RWPE1 (cell line): Measurements from ENCODE around the gene DPEP3.
"Not testable (repeated sequence)": the region's sequence is repeated elsewhere in the genome, so short reads cannot be mapped to it uniquely, and the experiment has no call there.

Source experiments
- CTCF ChIA-PET: fragments of 350-600 bp; sonication (Branson Sonifier 250); formaldehyde crosslinking; extraction: SDS; loops from one replicate; lab custom pipeline; 2021; lab: Yijun Ruan, JAX
- POLR2A ChIA-PET: fragments of 400-600 bp; formaldehyde crosslinking; extraction: SDS; loops from one replicate; lab custom pipeline; 2020; ENCODE audit warnings: antibody characterized with exemption; ENCODE audit not compliant: low non-redundant PET; lab: Yijun Ruan, JAX
- DNase-seq: peaks from one replicate; pipeline ENCODE4 v3.0.0; 2012; ENCODE audit warnings: low spot score
- H3K27ac ChIP-seq: fragments of 450-650 bp; 2 replicates; pipeline ENCODE4 v1.5.1; 2017
- TF ChIP-seq, protein P1 (sequence below): fragments of 450-650 bp; conservative IDR thresholded peaks from 2 replicates; pipeline ENCODE4 v1.5.1; 2017; ENCODE audit warnings: low read depth, mild to moderate bottlenecking

The DPEP3 gene

DNA sequence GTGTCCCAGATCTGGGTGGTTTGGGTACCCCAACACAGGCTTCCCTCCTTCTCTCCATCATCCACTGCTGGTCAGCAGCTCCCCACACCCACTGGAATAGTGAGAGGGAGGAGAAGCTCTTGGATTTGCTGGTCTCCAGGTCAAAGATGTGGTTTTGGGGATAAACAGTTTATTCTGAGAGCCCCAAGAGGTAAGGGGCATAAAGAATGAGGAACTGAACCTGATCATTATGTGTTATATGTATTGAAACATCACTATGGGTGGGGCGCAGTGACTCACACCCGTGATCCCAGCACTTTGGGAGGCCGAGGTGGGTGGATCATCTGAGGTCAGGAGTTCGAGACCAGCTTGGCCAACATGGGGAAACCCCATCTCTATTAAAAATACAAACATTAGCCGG lies 15.1 kb upstream of the DPEP3 start:
- TF ChIP-seq, protein P1, sequence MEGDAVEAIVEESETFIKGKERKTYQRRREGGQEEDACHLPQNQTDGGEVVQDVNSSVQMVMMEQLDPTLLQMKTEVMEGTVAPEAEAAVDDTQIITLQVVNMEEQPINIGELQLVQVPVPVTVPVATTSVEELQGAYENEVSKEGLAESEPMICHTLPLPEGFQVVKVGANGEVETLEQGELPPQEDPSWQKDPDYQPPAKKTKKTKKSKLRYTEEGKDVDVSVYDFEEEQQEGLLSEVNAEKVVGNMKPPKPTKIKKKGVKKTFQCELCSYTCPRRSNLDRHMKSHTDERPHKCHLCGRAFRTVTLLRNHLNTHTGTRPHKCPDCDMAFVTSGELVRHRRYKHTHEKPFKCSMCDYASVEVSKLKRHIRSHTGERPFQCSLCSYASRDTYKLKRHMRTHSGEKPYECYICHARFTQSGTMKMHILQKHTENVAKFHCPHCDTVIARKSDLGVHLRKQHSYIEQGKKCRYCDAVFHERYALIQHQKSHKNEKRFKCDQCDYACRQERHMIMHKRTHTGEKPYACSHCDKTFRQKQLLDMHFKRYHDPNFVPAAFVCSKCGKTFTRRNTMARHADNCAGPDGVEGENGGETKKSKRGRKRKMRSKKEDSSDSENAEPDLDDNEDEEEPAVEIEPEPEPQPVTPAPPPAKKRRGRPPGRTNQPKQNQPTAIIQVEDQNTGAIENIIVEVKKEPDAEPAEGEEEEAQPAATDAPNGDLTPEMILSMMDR = no peak
- ChIA-PET CTCF (interaction anchor here (0.7 to 1.2 kb wide), 4 partner anchors 13 to 532 kb away, joined by 3 to 7 read pairs (median 6); no protein-coding TSS in a partner anchor), POLR2A (no interaction called here)
- H3K27ac ChIP-seq = no peak overlapping the region
- DNase-seq = no peak

DNA sequence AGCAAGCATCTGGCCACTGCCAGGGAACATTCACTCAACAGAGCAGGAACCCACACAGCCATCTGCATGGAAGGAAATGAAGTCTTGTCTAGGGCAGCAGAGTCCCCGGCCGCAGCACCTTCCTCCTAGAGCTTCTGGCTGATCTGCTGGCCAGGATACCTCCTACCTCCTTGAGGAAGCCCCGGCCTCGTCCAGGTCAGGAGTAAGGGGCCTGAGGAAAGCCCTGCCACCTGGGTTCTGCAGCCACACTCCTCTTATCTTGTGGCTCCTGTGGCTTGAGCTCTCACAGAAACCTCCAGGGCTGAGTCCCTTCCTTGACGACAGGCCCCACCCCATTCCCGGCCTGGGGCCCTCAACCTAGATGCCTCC lies 13.7 kb upstream of the DPEP3 start:
- CTCF ChIA-PET = interaction anchor here (0.5 to 0.8 kb wide), 4 partner anchors 26 to 1459 kb away, joined by 4 to 7 read pairs (median 4); no protein-coding TSS in a partner anchor
- POLR2A ChIA-PET = interaction anchor here (0.6 kb wide), 1 partner anchor 29 kb away, joined by 3 read pairs; no protein-coding TSS in a partner anchor
- not testable (repeated sequence) for DNase-seq
- peak overlapping the region; percentile 53 for H3K27ac ChIP-seq

DNA sequence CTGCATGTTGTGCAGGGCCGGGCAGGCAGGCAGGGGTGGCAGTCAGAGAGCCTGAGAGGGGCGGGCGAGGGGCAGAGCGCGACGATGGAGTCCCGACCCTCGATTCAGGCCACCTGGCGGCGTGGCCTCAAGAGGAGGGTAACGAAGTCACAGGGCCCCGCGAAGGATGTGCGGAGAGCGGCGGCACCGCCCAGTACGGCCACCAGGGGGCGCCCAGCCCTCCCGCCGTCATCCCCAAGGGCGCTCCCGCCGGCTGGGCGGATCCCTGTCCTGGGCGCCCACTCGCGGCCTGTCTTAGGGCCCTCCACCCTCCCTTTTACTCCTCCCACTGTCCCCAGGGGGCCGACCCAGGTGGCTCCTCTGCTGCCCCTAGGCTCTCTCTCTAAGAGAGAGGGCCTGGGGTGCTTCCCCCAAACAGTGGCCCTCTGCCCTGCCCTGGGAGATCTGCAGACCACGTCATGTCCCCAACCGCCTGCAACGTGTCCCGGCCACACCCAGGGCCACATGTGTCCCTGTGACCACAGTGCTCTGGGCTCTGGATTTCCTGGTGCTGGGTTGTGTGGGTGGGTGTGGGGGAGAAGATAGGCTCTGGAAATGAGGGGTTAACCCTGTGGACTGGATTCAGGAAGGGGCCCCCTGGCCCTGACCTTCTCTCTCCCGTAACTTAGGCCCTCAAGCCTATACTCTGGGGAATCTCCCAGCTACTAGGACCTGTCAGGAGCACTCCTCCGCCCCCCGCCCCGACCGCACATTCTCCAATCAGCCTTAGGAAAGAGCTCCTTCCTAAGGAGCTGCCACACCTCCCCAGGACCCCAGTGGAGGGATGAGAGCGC lies 13.1 kb upstream of the DPEP3 start:
- peak; percentile 72 for DNase-seq
- peak overlapping the region; percentile 53 for H3K27ac ChIP-seq
- TF ChIP-seq, protein P1 = peak; percentile 97
- CTCF ChIA-PET = interaction anchor here (0.5 to 0.8 kb wide), 3 partner anchors 25 to 49 kb away, joined by 4 to 7 read pairs (median 5); no protein-coding TSS in a partner anchor
- POLR2A ChIA-PET = interaction anchor here (0.6 kb wide), 1 partner anchor 30 kb away, joined by 3 read pairs; no protein-coding TSS in a partner anchor

DNA sequence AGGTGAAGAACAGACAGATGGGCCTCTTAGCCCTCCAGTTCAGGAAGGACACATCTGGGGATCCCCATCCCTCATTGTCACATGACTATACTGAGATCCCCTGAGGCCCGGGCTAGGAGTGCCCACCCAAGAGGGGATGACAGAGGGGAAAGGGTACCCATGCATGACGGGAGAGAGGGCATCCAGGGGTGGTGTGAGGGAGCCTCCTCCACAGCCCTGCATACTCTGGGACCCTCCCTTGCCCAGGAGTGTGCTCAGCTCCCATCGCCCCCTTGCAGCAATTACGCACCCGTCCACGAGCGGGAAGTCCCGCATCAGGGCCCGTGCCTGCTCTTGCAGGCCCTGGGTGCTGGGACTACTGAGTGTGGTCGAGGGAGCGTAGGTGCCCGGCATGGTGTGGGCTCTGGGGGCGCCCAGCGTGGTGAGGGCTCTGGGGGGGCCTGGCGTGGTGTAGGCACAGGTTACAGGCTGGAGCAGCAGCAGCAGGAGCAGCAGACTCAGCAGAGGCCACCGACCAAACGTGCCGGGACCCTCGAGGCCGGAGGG lies 12.4 kb upstream of the DPEP3 start:
- H3K27ac ChIP-seq = no peak overlapping the region
- ChIA-PET CTCF (interaction anchor here (1.4 to 2.7 kb wide), 2 partner anchors 13 to 48 kb away, joined by 5 to 18 read pairs; no protein-coding TSS in a partner anchor), POLR2A (no interaction called here)
- DNase-seq = no peak
- TF ChIP-seq, protein P1 = no peak

DNA sequence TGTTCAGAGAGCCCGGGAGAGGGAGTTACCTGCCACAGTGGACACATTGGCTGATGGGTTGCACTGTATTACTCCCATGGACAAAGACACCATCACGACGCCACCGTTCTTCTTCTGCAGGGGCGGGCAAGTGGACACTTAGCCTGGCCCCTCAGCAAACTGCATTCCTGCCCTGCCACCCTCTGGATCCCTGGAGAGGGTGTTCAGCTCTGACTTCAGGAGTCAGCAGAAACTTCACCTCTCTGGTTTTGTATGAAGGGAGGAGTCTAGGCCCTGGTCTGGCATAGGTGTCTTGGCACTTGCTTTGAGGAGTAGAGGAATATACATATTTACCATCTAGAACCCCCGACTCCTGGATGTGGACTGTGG lies 9.7 kb upstream of the DPEP3 start:
- TF ChIP-seq, protein P1 = no peak
- H3K27ac ChIP-seq = no peak overlapping the region
- ChIA-PET POLR2A (no interaction called here), CTCF (interaction anchor here (2.7 kb wide), 1 partner anchor 51 kb away, joined by 18 read pairs; no protein-coding TSS in a partner anchor)
- DNase-seq = no peak

DNA sequence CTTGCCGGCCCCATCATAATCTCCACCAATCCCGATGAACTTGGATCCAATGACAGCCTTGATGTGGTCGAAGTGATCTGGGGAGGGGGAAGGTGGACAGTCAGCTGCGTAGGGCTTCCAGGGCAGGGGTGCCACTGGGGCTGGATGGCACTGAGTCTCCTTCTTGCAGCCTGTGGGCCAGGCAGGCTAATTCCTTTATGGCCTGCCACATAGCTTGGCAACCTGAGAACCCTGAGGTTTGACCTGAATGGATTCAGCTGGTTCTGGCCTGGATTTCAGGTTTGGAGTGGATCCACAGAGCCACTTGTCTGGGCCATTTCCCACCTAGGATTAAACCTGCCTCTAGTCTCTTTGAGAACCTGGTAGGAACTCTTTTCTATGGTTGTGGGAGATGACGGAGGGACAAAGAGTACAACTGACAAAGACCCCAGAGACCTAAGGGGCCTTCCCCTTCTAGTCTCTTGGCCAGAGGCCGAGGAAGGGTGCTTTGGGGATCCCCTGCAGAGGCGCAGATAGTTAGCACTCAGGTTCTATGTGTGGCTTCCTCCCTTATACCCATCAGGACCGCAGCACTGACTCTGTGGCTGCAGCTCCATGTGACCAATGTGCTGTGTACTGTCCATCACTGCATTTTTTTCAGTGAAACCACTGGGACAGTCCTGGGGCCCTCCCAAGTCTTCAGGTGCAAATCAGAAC lies 9.2 kb upstream of the DPEP3 start:
- POLR2A ChIA-PET = no interaction called here
- no peak overlapping the region for H3K27ac ChIP-seq
- CTCF ChIA-PET = interaction anchor here (0.6 to 1.1 kb wide), 4 partner anchors 42 to 277 kb away, joined by 3 to 6 read pairs (median 4); no protein-coding TSS in a partner anchor
- no peak for DNase-seq
- TF ChIP-seq, protein P1 = no peak
